ENCODE data around the gene AQP4.

Gene AQP4, protein sequence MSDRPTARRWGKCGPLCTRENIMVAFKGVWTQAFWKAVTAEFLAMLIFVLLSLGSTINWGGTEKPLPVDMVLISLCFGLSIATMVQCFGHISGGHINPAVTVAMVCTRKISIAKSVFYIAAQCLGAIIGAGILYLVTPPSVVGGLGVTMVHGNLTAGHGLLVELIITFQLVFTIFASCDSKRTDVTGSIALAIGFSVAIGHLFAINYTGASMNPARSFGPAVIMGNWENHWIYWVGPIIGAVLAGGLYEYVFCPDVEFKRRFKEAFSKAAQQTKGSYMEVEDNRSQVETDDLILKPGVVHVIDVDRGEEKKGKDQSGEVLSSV

GRCh38 chr18:26865557-26865956 lies at the start of gene AQP4:
Gene AQP4, minus strand, starts transcription at chr18:26865707. Its CDS starts 18 bp downstream, at chr18:26865689.
- no peak within 1 kb of the TSS for H3K4me3 ChIP-seq (ENCODE audit: low read depth, low read length)
- DNase-seq (ENCODE audit: low read depth), result no peak
- TF ChIP-seq, protein P1, sequence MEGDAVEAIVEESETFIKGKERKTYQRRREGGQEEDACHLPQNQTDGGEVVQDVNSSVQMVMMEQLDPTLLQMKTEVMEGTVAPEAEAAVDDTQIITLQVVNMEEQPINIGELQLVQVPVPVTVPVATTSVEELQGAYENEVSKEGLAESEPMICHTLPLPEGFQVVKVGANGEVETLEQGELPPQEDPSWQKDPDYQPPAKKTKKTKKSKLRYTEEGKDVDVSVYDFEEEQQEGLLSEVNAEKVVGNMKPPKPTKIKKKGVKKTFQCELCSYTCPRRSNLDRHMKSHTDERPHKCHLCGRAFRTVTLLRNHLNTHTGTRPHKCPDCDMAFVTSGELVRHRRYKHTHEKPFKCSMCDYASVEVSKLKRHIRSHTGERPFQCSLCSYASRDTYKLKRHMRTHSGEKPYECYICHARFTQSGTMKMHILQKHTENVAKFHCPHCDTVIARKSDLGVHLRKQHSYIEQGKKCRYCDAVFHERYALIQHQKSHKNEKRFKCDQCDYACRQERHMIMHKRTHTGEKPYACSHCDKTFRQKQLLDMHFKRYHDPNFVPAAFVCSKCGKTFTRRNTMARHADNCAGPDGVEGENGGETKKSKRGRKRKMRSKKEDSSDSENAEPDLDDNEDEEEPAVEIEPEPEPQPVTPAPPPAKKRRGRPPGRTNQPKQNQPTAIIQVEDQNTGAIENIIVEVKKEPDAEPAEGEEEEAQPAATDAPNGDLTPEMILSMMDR (IDR thresholded peaks at IDR 0.05; ENCODE audit: low read depth, low read length, missing control alignments), result no peak

GRCh38 chr18:26911840-26912239 lies 46.3 kb upstream of the AQP4 start:
- DNase-seq (ENCODE audit: low read depth), result no peak
- no peak overlapping the region for H3K4me3 ChIP-seq (ENCODE audit: low read depth, low read length)
- TF ChIP-seq, protein P1 (IDR thresholded peaks at IDR 0.05; ENCODE audit: low read depth, low read length, missing control alignments), result no peak

- H3K4me3 ChIP-seq (ENCODE audit: low read depth, low read length), result no peak overlapping the region
- TF ChIP-seq, protein P1 (IDR thresholded peaks at IDR 0.05; ENCODE audit: low read depth, low read length, missing control alignments), result no peak
- DNase-seq (ENCODE audit: low read depth), result no peak
Measured at GRCh38 chr18:26909599-26910290, 44.2 kb upstream of the AQP4 start.

GRCh38 chr18:26908906-26909305 lies 43.4 kb upstream of the AQP4 start:
- TF ChIP-seq, protein P1 (IDR thresholded peaks at IDR 0.05; ENCODE audit: low read depth, low read length, missing control alignments), result no peak
- no peak overlapping the region for H3K4me3 ChIP-seq (ENCODE audit: low read depth, low read length)
- no peak for DNase-seq (ENCODE audit: low read depth)

DNA sequence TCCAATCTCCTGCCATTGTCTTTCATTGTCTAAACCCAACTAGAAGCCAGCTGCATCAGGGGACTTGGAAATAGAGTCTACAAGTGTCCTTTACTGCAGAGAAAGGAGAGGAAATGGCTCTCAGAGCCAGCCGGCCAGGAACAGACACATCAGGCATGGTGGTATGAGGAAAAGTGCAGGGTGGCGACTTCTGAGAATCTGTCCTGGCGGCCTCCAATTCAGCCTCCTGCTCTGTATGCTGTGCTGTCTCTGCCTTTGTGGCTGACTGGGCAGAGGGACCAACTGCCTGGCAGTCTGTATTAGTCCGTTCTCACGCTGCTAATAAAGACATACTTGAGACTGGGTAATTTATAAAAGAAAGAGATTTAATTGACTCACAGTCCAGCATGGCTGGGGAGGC lies 36.8 kb upstream of the AQP4 start:
- TF ChIP-seq, protein P1 (IDR thresholded peaks at IDR 0.05; ENCODE audit: low read depth, low read length, missing control alignments), result no peak
- DNase-seq (ENCODE audit: low read depth), result no peak
- H3K4me3 ChIP-seq (ENCODE audit: low read depth, low read length), result no peak overlapping the region

DNA sequence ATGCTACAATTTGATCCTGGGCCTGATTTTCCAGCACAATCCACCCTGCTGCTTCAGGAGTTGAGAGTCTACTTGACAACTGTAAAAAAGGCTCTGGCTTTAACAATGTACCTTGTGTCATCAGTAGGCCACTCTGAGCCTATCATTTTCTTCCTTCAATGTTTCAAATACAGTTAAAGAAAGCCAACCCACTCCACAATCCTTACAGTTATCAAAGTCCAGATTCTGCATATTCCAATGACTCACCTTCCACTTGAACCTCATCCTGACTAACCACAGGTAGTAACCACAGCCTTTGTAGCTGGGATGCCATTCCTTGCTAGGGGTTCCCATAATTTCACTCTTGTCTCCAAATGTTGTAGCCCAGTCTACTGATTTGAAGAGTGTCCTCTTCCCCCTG lies 35.5 kb upstream of the AQP4 start:
- TF ChIP-seq, protein P1 (IDR thresholded peaks at IDR 0.05; ENCODE audit: low read depth, low read length, missing control alignments), result no peak
- no peak for DNase-seq (ENCODE audit: low read depth)
- H3K4me3 ChIP-seq (ENCODE audit: low read depth, low read length), result no peak overlapping the region

Data from GM12864 (cell line).